ENCODE results near the gene DNAH11.
"Not testable (repeated sequence)": the region's sequence is repeated elsewhere in the genome, so short reads cannot be mapped to it uniquely, and the experiment has no call there.

DNAH11 gene

DNA sequence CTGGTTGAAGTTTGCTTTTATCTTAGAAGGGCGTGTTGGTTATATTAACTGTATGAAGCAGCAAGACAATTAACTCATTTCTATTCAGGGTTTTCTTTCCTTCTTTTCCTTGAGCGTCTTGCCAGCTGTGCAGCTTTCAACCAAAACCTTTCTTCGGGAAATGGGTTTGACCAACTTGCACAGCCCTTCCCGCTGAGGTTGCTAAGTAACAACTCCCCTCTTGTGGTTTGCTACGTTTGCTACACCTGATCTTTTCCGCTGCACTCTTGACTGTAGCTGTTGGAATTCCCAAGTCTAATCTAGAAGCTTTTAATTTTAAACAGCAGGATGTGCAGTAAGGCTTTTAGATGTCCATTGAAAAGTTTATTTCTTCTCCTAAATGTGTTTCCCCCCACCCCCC is 286.0 kb downstream of the DNAH11 start:
- TF ChIP-seq, protein P1, sequence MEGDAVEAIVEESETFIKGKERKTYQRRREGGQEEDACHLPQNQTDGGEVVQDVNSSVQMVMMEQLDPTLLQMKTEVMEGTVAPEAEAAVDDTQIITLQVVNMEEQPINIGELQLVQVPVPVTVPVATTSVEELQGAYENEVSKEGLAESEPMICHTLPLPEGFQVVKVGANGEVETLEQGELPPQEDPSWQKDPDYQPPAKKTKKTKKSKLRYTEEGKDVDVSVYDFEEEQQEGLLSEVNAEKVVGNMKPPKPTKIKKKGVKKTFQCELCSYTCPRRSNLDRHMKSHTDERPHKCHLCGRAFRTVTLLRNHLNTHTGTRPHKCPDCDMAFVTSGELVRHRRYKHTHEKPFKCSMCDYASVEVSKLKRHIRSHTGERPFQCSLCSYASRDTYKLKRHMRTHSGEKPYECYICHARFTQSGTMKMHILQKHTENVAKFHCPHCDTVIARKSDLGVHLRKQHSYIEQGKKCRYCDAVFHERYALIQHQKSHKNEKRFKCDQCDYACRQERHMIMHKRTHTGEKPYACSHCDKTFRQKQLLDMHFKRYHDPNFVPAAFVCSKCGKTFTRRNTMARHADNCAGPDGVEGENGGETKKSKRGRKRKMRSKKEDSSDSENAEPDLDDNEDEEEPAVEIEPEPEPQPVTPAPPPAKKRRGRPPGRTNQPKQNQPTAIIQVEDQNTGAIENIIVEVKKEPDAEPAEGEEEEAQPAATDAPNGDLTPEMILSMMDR (IDR thresholded peaks at IDR 0.05; ENCODE audit: unreplicated experiment in 3 of 3) = no peak
- Mint-ChIP-seq H3K9me3 (no peaks in the 10 kb centered on the region), H3K27me3 (ENCODE audit: low read depth) (peaks cover 11% of the 10 kb centered on the region), H3K4me1 (no peaks in the 10 kb centered on the region), H3K4me3 (no peak overlapping the region), H3K36me3 (ENCODE audit: low read depth) (no peaks in the 10 kb centered on the region), H3K27ac (no peak overlapping the region)

DNA sequence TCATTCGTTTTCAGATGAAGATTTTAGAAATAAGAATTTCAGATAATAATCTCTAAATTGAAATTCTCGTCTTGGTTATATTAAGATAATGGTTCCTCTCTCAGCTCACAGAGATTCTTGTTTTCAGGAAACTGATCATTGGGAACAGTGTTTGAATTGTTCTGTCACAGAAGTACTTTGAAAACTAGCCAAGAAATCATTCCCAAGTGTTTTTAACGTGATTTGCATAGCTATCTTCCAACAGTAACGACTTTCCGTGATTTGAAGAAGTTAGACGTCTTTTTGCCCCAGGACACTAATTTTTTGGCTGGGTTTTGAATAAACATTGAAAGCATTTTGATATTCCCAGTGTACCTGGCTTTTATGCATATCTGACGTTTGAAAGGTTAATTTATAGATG is 286.9 kb downstream of the DNAH11 start:
- Mint-ChIP-seq H3K4me1 (no peaks in the 10 kb centered on the region), H3K36me3 (ENCODE audit: low read depth) (no peaks in the 10 kb centered on the region), H3K4me3 (no peak overlapping the region), H3K9me3 (no peaks in the 10 kb centered on the region), H3K27me3 (ENCODE audit: low read depth) (peaks cover 11% of the 10 kb centered on the region), H3K27ac (no peak overlapping the region)
- TF ChIP-seq, protein P1 (IDR thresholded peaks at IDR 0.05; ENCODE audit: unreplicated experiment in 3 of 3) = no peak

DNA sequence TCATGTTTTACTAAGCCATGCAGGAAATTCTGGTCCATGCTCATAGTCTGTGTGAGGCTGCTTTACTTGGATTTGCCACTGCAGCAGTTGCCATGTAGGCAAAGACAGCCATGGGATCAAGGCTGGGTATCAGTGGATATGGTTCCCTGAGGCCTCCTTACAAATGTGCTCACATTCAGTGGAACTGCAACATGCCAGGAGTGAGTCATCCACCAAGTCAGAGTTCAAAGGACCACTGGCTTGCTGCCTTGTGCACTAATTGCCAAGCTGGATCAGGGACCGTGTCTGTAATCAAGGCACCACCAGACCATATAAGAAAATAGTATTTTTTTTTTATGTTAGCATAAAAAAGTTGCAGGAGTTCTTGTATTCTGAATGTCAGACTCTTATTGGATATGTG is 301.9 kb downstream of the DNAH11 start:
- Mint-ChIP-seq H3K27me3 (ENCODE audit: low read depth) (no peaks in the 10 kb centered on the region), H3K4me3 (no peak overlapping the region), H3K9me3 (no peaks in the 10 kb centered on the region), H3K36me3 (ENCODE audit: low read depth) (no peaks in the 10 kb centered on the region), H3K27ac (no peak overlapping the region), H3K4me1 (no peaks in the 10 kb centered on the region)
- TF ChIP-seq, protein P1 (IDR thresholded peaks at IDR 0.05; ENCODE audit: unreplicated experiment in 3 of 3) = no peak

DNA sequence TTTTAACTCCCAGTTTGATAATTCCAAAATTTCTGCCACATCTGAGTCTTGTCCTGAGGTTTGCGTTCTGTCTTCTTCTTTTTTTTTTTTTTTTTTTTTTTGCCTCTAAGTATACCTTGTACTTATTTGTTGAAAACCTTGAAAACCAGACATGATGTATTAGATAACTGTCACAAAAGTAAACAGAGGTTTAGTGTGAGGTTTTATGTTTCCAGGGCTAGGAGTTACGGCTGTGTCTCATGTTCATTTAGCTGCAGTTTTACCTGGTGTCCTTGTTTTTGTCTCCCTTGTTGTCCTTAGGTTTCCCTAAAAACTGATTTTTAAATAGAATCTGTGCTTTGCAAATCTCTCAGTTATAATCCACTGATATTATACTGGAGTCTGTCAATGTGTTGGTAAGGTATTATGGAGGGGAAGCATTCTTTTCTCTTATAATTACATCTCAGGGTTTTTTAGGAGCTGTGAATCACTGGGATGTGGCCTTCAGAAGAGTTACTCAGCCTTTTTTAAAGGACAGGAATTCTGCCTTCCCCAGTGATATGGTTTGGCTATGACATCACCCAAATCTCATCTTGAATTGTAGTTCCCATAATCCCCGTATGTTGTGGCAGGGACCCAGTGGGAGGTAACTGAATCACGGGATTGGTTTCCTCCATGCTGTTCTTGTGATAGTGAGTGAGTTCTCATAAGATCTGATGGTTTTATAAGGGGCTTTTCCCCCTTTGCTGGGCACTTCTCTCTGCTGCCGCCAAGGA is 307.9 kb downstream of the DNAH11 start:
- H3K4me3 Mint-ChIP-seq = no peak overlapping the region
- H3K36me3 Mint-ChIP-seq (ENCODE audit: low read depth) = no peaks in the 10 kb centered on the region
- no peak overlapping the region for H3K27ac Mint-ChIP-seq

DNA sequence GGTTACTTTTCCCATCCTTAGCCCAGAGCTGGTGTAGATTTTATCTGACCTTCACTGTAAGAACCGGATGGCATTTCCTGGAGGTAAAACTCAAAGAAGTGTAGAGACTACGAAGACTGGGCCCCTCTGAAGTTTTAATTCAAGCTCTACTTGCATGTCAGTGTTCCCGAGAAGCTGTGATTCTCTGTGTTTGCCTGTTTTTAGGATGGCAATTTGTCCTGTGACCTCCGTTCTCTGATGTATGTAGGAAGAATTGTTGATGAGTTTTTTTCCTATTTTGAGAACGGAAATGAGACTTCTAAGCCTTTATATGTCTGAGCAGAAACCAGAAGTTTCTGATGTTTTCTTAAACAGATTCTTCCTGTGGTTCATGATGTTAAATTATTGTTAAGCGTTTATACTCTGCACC is 308.7 kb downstream of the DNAH11 start:
- Mint-ChIP-seq H3K9me3 (no peaks in the 10 kb centered on the region), H3K4me1 (no peaks in the 10 kb centered on the region), H3K4me3 (no peak overlapping the region), H3K36me3 (ENCODE audit: low read depth) (no peaks in the 10 kb centered on the region), H3K27me3 (ENCODE audit: low read depth) (no peaks in the 10 kb centered on the region), H3K27ac (no peak overlapping the region)
- TF ChIP-seq, protein P1 (IDR thresholded peaks at IDR 0.05; ENCODE audit: unreplicated experiment in 3 of 3) = no peak

More for the DNA sequence above, 307.9 kb downstream of the DNAH11 start:
- no peaks in the 10 kb centered on the region for H3K9me3 Mint-ChIP-seq
- TF ChIP-seq, protein P1 (IDR thresholded peaks at IDR 0.05; ENCODE audit: unreplicated experiment in 3 of 3) = no peak
- H3K4me1 Mint-ChIP-seq = no peaks in the 10 kb centered on the region
- H3K27me3 Mint-ChIP-seq (ENCODE audit: low read depth) = no peaks in the 10 kb centered on the region

DNA sequence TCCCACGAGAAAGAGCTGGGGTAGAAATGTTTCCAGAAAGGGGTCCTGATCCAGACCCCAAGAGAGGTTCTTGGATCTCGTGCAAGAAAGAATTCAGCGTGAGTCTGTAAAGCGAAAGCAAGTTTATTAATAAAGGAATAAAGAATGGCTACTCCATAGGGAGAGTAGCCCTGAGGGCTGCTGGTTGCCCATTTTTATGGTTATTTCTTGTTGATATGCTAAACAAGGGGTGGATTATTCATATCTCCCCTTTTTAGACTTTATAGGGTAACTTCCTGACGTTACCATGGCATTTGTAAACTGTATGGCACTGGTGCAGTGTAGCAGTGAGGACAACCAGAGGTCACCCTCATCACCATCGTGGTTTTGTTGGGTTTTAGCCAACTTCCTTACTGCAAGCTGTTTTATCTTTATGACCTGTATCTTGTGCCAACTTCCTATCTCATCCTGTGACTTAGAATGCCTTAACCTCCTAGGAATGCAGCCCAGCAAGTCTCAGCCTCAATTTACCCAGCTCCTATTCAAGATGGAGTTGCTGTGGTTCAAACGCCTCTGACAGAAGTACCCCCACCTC is 322.9 kb downstream of the DNAH11 start:
- not testable (repeated sequence) for H3K27ac Mint-ChIP-seq; H3K4me3 Mint-ChIP-seq; H3K36me3 Mint-ChIP-seq (ENCODE audit: low read depth); H3K4me1 Mint-ChIP-seq; H3K27me3 Mint-ChIP-seq (ENCODE audit: low read depth); H3K9me3 Mint-ChIP-seq

Data from nephron (organoid).